K562 (cell line): ENCODE results near the gene DNMBP. TPM values are rescaled to one million over a fixed set of nuclear protein-coding genes. Genes with fewer than 3 reads are reported as not detected.

ENCODE experiments used
- ATAC-seq: fragments of 200-7000 bp; cut with Tn5 transposase; 3 replicates; pipeline ENCODE4 v1.9.1; 2020; ENCODE audit warnings: moderate library complexity
- BruUV-seq: library from RNA; stranded (reverse); fragments of 400-500 nt; replicated peaks from 2 replicates; lab custom pipeline; 2021; lab: Mats Ljungman, UMichigan
- CTCF ChIA-PET: fragments of 300-600 bp; formaldehyde crosslinking; extraction: SDS; loops from one replicate; lab custom pipeline; 2021; ENCODE audit warnings: low intra/inter-chr PET ratio; lab: Yijun Ruan, JAX
- POLR2A ChIA-PET: fragments of 300-600, 350-650 bp; sonication (Branson Sonifier 250); formaldehyde crosslinking; extraction: SDS; loops from one replicate; lab custom pipeline; 2021; ENCODE audit warnings: antibody characterized with exemption, inconsistent platforms; lab: Yijun Ruan, JAX
- DNase-seq, 4 experiments: peaks; one replicate each; pipeline versions ENCODE4 v3.0.0 to v3.0.0-alpha.2; 2011 to 2018; ENCODE audit warnings: low spot score in 3 of 4, mixed read lengths in 3 of 4; ENCODE audit errors: extremely low read depth in 1 of 4
- FAIRE-seq: peaks from 2 replicates; lab custom pipeline; 2011; peaks lifted over from hg19 to GRCh38; lab: Jason Lieb, UNC
- H2AFZ ChIP-seq: 2 replicates; pipeline ENCODE4 v1.6.0; 2011; ENCODE audit warnings: low read depth, low read length, control low read depth, inconsistent platforms
- H3K27ac ChIP-seq: fragments of 200-600 bp; 3 replicates; pipeline ENCODE4 v1.8.0; 2011; ENCODE audit warnings: low read depth, mild to moderate bottlenecking, control low read depth, inconsistent platforms, low read length, moderate library complexity, mixed read lengths; ENCODE audit errors: extremely low read depth
- H3K27me3 ChIP-seq, 2 experiments: fragments of 300-600 bp in 1 of 2; 2 replicates in 1 of 2; 3 replicates in 1 of 2; pipeline versions ENCODE4 v1.6.0 to v1.8.0; 2011; ENCODE audit warnings: inconsistent platforms in 2 of 2, low read length in 2 of 2, mild to moderate bottlenecking in 1 of 2, mixed read lengths in 1 of 2, moderate library complexity in 1 of 2; ENCODE audit not compliant: control insufficient read depth in 2 of 2, insufficient read depth in 2 of 2
- H3K36me3 ChIP-seq: fragments of 300-600 bp; 3 replicates; pipeline ENCODE4 v1.8.0; 2011; ENCODE audit warnings: mild to moderate bottlenecking, low read length, inconsistent platforms; ENCODE audit not compliant: control insufficient read depth, insufficient read depth
- H3K4me1 ChIP-seq, 2 experiments: fragments of 200-600 bp in 1 of 2; replicated peaks in 1 of 2; 2 replicates in 1 of 2; 3 replicates in 1 of 2; pipeline versions ENCODE4 v1.5.1 to v1.8.0; 2011; ENCODE audit warnings: inconsistent platforms in 2 of 2, low read length in 2 of 2, mild to moderate bottlenecking in 1 of 2, mixed read lengths in 1 of 2, moderate library complexity in 1 of 2; ENCODE audit not compliant: control insufficient read depth in 2 of 2, insufficient read depth in 2 of 2
- H3K4me2 ChIP-seq: 2 replicates; pipeline ENCODE4 v1.6.1; 2011; ENCODE audit warnings: low read length, control low read depth, inconsistent platforms, mixed read lengths; ENCODE audit not compliant: insufficient read depth
- H3K4me3 ChIP-seq: fragments of 200-600 bp; sonication (generic), shearing (Covaris generic); 2 replicates; pipeline ENCODE4 v1.5.1; 2016; ENCODE audit warnings: control low read depth, inconsistent platforms
- H3K79me2 ChIP-seq: fragments of 200-600 bp; 3 replicates; pipeline ENCODE4 v1.8.0; 2011; ENCODE audit warnings: low read length, inconsistent platforms; ENCODE audit not compliant: control insufficient read depth, insufficient read depth
- H3K9ac ChIP-seq, 2 experiments: 2 replicates each; pipeline versions ENCODE4 v1.6.0 to v1.6.1; 2011; ENCODE audit warnings: low read depth in 2 of 2, low read length in 2 of 2, control low read depth in 1 of 2, inconsistent platforms in 1 of 2, mild to moderate bottlenecking in 1 of 2, mixed read lengths in 1 of 2; ENCODE audit not compliant: insufficient read depth in 1 of 2
- H3K9me1 ChIP-seq: one replicate; pipeline ENCODE4 v1.6.0; 2011; ENCODE audit warnings: inconsistent platforms, mild to moderate bottlenecking, low read length, moderate library complexity; ENCODE audit not compliant: control insufficient read depth, insufficient read depth
- H3K9me3 ChIP-seq: replicated peaks from 2 replicates; pipeline ENCODE4 v1.5.1; 2011; ENCODE audit warnings: low read depth, low read length, inconsistent platforms; ENCODE audit not compliant: control insufficient read depth, insufficient read depth
- H4K20me1 ChIP-seq: replicated peaks from 2 replicates; pipeline ENCODE4 v1.6.1; 2011; ENCODE audit warnings: low read length, inconsistent platforms, mixed read lengths; ENCODE audit not compliant: control insufficient read depth, insufficient read depth
- CBFA2T2 ChIP-seq: fragments of 450-650 bp; conservative IDR thresholded peaks from 2 replicates; pipeline ENCODE4 v1.6.1; 2017; ENCODE audit warnings: mild to moderate bottlenecking
- NCOR1 ChIP-seq: fragments of 450-650 bp; IDR thresholded peaks from 2 replicates; pipeline ENCODE4 v1.6.1; 2016; ENCODE audit warnings: mild to moderate bottlenecking, moderate library complexity
- RBM25 ChIP-seq: fragments of 200-400 bp; formaldehyde crosslinking; IDR thresholded peaks from 2 replicates; pipeline ENCODE4 v1.6.1; 2018; ENCODE audit warnings: low read length, low read depth, moderate library complexity; ENCODE audit not compliant: severe bottlenecking
- RHOXF2B ChIP-seq: fragments of 250-450 bp; sonication (Bioruptor Pico); conservative IDR thresholded peaks from 2 replicates; pipeline ENCODE4 v1.5.1; 2021
- SNIP1 ChIP-seq: fragments of 450-650 bp; IDR thresholded peaks from 2 replicates; pipeline ENCODE4 v1.7.1; 2017; ENCODE audit warnings: low read depth, mild to moderate bottlenecking
- STAG1 ChIP-seq: sonication (generic); formaldehyde crosslinking; IDR thresholded peaks from 2 replicates; pipeline ENCODE4 v1.5.0; 2020; ENCODE audit warnings: missing genetic modification reagents, borderline replicate concordance
- ZNF395 ChIP-seq: fragments of 200-800 bp; sonication (Bioruptor generic); IDR thresholded peaks from 2 replicates; pipeline ENCODE4 v1.6.1; 2017; ENCODE audit warnings: missing genetic modification characterization, missing compliant biosample characterization
- ZNF740 ChIP-seq, 3 experiments: fragments of 200-800 bp in 1 of 3; sonication (Bioruptor generic) in 1 of 3; sonication (generic) in 1 of 3; formaldehyde crosslinking in 1 of 3; IDR thresholded peaks; 2 replicates each; pipeline versions ENCODE4 v1.6.1 to v1.8.0; 2016 to 2022; ENCODE audit warnings: mild to moderate bottlenecking in 2 of 3, missing compliant biosample characterization in 2 of 3, missing genetic modification characterization in 2 of 3, missing genetic modification reagents in 1 of 3
- WGBS: fragments of 100-300 bp; shearing (Covaris generic); methylation state at CpG from one replicate; pipeline ENCODE4 v1.1.6; 2016; ENCODE audit warnings: low coverage, mixed read lengths; ENCODE audit not compliant: insufficient coverage; ENCODE audit errors: missing lambda C conversion rate; 5-methylcytosine and 5-hydroxymethylcytosine counted together
- in situ Hi-C: fragments of 300-500 bp; cut with MboI; formaldehyde crosslinking; loops from 4 replicates; pipeline ENCODE4 v1.15.0; 2018; ENCODE audit warnings: inconsistent platforms, mixed read lengths
- intact Hi-C: fragments of 100-400 bp; cut with micrococcal nuclease; formaldehyde crosslinking; loops from 2 replicates; pipeline ENCODE4 v1.14.2; 2022
- polyA plus RNA-seq, 8 experiments: library from polyadenylated mRNA; depleted of rRNA in 4 of 8; stranded (reverse) in 5 of 8; unstranded in 3 of 8; fragments of >200 nt; fragmentation: Nextera tagmentation in 2 of 8; fragmentation: Illumina TruSeq in 1 of 8; extraction: Ambion mirVana in 2 of 8; extraction: Trizol in 1 of 8; gene quantifications; 2 replicates each; pipeline versions ENCODE4 v1.2.1 to v1.2.3, GENCODE V29; 2011 to 2014; ENCODE audit warnings: inconsistent platforms in 1 of 8, missing spikeins in 1 of 8
- total RNA-seq, 7 experiments: library from RNA; depleted of rRNA in 6 of 7; stranded (reverse); fragments of >200 nt in 6 of 7; fragmentation: Illumina TruSeq in 2 of 7; extraction: Trizol in 2 of 7; gene quantifications; 2 replicates each; pipeline versions ENCODE4 v1.2.1 to v1.2.3, GENCODE V29; 2011 to 2021; ENCODE audit warnings: low replicate concordance in 1 of 7
- TF ChIP-seq, protein P1 (sequence below): fragments of 450-650 bp; formaldehyde crosslinking; IDR thresholded peaks from 2 replicates; pipeline ENCODE4 v1.4.0; 2020; ENCODE audit warnings: mild to moderate bottlenecking, moderate library complexity
- TF ChIP-seq, protein P2 (sequence below): fragments of 450-650 bp; IDR thresholded peaks from 2 replicates; pipeline ENCODE4 v1.6.1; 2016; ENCODE audit warnings: low read depth, mild to moderate bottlenecking, moderate library complexity

The DNMBP gene
- total and polyA plus RNA-seq, 9 of the 15 experiments (the other 6 are each of a cell fraction or from before 2014, with no cell fraction given) = 0.83 to 3.7 (median 2.2) TPM

- no peak for ATAC-seq
- POLR2A ChIA-PET = interaction anchor here (0.6 kb wide), 2 partner anchors 9 to 634 kb away, joined by 3 to 4 read pairs; no protein-coding TSS in a partner anchor
- H3K27me3 ChIP-seq = no peaks in the 10 kb centered on the region
- no peaks in the 10 kb centered on the region for H3K9me1 ChIP-seq
- H3K9ac ChIP-seq = no peak overlapping the region
- no peaks in the 10 kb centered on the region for H3K9me3 ChIP-seq
- 35% methylated on average over 9 of the region's 9 CpGs for WGBS
- intact Hi-C loops = no loop called here
- peaks cover 4% of the 10 kb centered on the region; the same call in 1 of the 3 replicates for H3K36me3 ChIP-seq
- no peak overlapping the region for H3K4me2 ChIP-seq
- BruUV-seq = no TSS peak
- H2AFZ ChIP-seq = no peak overlapping the region
- CTCF ChIA-PET = no interaction called here
- DNase-seq = peak in 1 of 4 experiments; percentile 5
- H3K27ac ChIP-seq = no peak overlapping the region
- in situ Hi-C loops = no loop called here
- no peaks in the 10 kb centered on the region for H3K79me2 ChIP-seq
- no peaks in the 10 kb centered on the region for H4K20me1 ChIP-seq
- no peak for FAIRE-seq
- H3K4me1 ChIP-seq = peaks cover 0 to 4% of the 10 kb centered on the region in 2 experiments; a peak in 3 of 5 replicates
- no peak overlapping the region for H3K4me3 ChIP-seq
- TF ChIP-seq CBFA2T2 (peak; percentile 52; the same call in 1 of the 2 replicates), STAG1 (CRISPR knock-in tag) (no peak), RHOXF2B (CRISPR knock-in tag) (no peak), SNIP1 (no peak), ZNF740 (CRISPR knock-in tag; IDR thresholded peaks at IDR 0.05) (no peak), ZNF740 (tag; IDR thresholded peaks at IDR 0.05) (no peak), ZNF395 (CRISPR knock-in tag) (no peak), NCOR1 (peak; percentile 44; the same call in 1 of the 2 replicates), RBM25 (no peak)
- TF ChIP-seq, protein P1, sequence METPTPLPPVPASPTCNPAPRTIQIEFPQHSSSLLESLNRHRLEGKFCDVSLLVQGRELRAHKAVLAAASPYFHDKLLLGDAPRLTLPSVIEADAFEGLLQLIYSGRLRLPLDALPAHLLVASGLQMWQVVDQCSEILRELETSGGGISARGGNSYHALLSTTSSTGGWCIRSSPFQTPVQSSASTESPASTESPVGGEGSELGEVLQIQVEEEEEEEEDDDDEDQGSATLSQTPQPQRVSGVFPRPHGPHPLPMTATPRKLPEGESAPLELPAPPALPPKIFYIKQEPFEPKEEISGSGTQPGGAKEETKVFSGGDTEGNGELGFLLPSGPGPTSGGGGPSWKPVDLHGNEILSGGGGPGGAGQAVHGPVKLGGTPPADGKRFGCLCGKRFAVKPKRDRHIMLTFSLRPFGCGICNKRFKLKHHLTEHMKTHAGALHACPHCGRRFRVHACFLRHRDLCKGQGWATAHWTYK (CRISPR knock-in tag) = no peak
- TF ChIP-seq, protein P2, sequence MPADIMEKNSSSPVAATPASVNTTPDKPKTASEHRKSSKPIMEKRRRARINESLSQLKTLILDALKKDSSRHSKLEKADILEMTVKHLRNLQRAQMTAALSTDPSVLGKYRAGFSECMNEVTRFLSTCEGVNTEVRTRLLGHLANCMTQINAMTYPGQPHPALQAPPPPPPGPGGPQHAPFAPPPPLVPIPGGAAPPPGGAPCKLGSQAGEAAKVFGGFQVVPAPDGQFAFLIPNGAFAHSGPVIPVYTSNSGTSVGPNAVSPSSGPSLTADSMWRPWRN = no peak
Measured at GRCh38 chr10:99874341-99875085, 135.2 kb downstream of the DNMBP start.
